ENCODE measurements around the gene LRRTM2.

GRCh38 chr5:138844125-138844461 is 31.0 kb downstream of the LRRTM2 start:
- no peak for TF ChIP-seq CTCF (IDR thresholded peaks at IDR 0.05; ENCODE audit: low read length)
- TF ChIP-seq EZH2 (IDR thresholded peaks at IDR 0.05; ENCODE audit: borderline replicate concordance, low read length) = no peak
